Embryonic facial prominence (tissue), 1 donor: ENCODE measurements around the gene TMEM156.
"Not testable (repeated sequence)": the region's sequence is repeated elsewhere in the genome, so short reads cannot be mapped to it uniquely, and the experiment has no call there.

Experiments used
- DNase-seq: peaks from one replicate; pipeline ENCODE4 v3.0.0-alpha.2; 2016; ENCODE audit errors: extremely low spot score

TMEM156 gene

DNA sequence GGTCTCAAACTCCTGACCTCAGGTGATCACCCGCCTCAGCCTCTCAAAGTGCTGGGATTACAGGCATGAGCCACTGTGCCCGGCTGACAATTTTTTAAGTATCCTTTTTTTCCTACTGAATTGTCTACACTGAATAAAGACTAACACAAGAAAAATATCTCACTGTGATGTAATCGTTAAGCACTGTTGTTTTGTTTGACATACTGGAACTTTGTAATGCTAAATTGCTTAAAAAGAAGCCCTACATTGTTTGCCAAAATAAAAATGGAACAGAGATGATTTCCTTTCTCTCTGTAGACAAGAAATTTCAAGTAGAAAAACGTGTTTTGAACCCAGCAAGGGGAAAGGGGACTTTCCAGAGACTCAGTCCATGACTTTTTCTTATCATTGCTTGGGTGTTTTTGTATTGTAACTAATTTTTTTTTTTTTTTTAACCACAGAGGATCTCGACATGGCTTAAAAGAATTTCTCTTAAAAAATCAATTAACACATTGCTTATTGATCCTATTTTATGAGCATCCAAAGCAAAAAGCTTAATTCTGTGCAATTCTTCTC, 74.9 kb downstream of the TMEM156 start:
- no peak for DNase-seq

DNA sequence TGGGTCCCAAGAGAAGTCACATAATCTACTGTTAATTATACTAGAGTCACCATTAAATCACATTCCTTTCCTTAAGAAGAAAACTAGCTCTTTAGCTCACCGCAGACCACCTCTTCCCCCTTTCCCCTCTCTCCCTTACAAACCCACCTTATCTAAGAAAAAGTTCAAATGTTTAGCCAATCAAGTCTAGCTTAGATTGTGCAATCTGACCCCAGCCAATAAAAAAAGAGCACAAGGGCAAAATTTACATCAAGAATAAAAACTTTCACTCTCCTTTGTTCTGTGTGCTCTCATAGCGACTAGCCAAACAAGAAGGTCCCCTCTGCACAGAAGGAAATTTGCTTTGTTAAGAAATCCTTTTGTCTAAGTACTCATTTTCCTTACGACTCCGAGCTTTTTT, 76.3 kb downstream of the TMEM156 start:
- no peak for DNase-seq

- DNase-seq = no peak
These were observed 77.5 kb downstream of the TMEM156 start for GRCh38 chr4:38954727-38955126.

DNA sequence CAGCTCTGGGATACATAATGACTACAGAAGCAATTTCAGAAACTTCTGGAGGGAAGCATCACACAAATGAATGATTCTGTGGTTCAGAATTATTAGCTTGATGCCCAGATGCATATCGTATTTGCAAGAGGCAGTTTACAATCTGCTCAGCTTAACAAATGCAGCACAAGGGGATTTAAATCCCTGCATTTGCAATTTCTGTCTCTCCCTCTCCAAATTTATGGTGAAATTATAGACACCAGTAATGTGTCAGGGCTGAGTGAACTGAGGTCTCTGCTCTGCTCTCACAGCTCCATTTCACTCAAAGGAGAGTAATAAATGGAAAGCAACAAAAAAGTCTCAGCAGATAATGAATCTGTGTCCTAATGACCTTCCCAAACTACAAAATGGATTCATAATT, 80.2 kb downstream of the TMEM156 start:
- no peak for DNase-seq

DNA sequence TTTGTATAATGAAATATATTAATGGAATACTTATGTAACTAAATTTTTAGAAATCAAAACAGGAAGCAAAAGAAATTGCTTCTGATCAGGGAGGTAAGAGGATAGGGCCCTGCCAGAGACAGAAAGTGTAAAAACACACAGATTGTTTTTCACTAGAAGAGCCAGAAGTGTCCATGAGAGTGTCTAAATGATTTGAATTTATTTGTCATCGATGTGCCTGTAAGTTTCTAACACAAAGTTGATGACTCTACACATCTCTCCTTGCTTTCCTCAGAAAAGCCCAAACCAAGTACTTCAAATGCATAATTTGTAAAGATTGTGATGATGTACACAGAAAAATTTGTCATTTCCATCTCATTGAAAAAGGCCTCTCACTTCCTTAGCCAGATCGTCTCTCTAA, 80.6 kb downstream of the TMEM156 start:
- DNase-seq = no peak

- no peak for DNase-seq
These were observed 81.5 kb downstream of the TMEM156 start for GRCh38 chr4:38950734-38951133.

DNA sequence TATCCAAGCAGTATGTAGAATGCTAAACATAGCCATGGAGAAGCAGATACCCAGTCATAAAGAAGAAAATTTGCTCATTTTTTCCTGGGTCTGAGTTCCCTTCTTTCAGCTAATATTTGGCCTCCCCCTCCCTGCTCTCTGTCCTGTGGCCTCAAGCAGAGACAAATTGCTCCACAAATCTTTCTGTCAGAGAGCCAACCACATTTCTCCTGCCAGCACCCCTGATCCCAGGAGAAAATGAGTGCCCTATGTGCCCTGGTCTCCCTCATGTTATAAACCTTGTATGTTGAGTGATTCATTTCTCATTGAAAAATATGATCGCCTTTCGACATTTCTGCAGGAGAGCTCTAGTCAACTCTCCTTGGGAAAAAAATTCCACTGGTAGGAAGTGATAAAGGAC, 82.0 kb downstream of the TMEM156 start:
- DNase-seq = no peak

DNA sequence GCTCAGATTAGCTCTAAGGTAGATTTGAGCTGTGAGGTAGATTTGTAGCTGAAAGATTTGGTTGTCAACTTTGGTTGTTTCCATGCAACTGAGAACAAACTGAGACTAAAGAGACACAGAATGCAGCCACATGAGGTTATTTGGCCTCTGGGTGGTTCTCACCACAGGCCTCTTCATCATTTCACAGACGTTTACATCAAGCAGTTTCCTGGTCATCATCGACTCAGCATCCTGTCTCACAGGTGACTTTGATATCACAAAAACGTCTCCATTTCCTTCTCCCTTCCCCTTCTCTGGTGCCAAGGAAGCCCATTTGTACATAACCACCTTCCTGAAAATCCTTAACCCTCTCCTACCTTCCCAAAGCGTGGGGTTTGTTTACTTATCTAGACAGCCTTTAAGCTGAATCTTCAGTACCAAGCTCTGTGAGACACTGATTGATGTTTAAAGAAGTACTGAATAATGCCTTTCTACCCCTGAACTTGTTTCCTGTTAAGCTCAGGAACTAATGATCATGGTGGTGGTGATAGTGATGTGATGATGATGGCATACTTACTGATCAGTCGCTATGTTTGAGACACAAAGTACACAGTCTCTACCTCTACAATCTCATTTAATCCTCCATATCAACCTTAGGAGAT, 82.7 kb downstream of the TMEM156 start:
- DNase-seq = no peak

DNA sequence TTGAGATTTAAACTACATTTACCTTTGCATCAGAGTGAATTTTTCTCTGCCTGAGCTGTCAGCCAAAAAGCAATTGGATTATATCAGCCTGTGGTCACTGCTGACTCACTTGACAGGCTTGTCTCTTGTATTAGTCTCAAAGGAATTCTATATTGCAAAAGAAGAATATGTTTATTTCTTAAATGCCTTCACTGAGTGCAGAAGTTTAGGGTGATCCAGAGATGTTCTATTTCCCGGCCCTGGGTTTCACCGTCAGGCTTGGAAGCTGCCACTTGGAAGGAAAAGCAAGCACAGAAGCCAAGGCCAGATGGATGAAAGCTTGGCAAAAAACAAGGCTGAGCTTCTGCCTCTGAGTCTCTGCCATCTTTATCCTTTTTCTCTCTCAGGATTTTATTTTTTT, 83.7 kb downstream of the TMEM156 start:
- DNase-seq = no peak

DNA sequence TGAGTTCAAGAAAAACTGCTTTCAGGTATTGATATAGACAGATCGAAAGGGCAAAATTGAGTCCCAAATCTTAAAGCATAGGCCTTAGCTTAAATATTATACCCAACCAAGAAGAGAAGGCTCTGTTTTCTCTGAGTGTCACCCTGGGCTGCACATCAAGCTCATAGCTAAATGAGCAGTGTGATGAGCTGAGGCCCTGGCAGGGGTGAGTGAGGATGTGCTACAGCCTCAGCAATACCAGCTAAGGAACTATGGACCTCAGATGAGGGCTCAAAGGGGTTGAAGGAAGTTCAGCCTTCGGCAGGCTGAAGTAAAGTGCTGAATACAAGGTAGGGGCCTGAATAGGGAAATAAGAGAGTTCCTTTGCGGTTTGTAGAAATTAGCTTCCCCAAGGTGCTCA, 85.3 kb downstream of the TMEM156 start:
- DNase-seq = no peak

DNA sequence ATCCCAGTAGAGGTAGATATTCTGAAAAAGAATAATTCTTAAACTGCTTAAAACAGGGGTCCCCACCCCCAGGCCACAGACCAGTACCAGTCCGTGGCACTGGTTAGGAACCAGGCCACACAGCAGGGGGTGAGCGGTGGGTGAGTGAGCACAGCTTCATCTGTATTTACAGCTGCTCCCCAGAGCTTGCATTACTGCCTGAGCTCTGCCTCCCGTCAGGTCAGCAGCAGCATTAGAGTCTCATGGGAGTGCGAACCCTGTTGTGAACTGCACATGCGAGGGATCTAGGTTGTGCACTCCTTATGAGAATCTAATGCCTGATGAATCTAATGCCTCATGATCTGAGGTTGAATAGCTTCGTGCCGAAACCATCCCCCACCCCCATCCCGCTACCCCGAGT, 87.8 kb downstream of the TMEM156 start:
- no peak for DNase-seq

DNA sequence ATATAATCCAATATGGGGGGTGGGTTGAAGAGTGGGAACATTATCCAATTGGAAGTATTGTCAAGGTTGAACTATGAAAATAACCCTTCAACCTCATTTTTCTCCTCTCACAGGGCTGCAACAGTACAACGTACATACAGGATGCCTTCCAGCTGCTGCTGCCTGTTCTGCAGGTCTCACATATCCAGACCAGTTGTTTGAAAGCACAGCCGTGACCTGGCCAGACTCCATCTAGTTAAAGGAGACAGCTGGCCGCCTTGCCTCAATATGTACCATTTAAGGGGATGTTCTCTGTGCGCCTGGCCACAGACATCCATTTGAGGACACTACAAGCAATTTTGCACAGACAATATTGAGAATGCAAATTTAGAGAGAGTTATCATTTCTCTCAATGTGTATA, 88.9 kb downstream of the TMEM156 start:
- no peak for DNase-seq

DNA sequence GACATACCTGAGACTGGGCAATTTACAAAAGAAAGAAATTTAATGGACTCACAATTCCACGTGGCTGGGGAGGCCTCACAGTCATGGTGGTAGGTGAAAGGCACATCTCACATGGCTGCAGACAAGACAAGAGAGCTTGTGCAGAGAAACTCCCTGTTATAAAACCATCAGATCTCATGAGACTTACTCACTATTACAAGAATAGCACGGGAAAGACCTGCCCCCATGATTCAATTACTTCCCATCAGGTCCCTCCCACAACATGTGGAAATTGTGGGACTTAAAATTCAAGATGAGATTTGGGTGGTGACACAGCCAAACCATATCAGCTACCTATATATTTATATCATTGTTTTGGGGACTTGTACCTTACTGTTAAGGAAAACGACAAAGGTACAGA, 90.3 kb downstream of the TMEM156 start:
- DNase-seq = not testable (repeated sequence)

DNA sequence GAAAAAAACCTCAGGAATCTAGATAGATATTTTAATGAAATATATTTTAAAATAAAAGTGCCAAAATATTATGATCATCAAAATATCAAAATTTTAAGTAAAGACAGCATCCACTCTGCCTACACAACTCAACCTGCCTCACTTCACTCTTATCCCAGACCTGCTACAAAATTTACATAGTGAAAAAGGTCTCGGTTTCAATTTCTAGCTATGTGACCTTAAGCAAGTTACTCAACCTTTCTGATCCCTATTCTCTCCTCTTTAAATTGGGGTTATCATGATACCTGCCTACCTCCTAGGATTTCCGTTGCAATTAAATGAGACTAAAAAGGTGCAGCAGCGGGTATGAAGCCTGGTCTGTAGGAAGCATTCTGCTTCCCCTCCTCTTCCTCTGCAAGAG, 91.7 kb downstream of the TMEM156 start:
- DNase-seq = no peak

GRCh38 chr4:38939165-38939564, 93.0 kb downstream of the TMEM156 start:
- no peak for DNase-seq

- no peak for DNase-seq
These were observed 96.7 kb downstream of the TMEM156 start for GRCh38 chr4:38935391-38936073.

DNA sequence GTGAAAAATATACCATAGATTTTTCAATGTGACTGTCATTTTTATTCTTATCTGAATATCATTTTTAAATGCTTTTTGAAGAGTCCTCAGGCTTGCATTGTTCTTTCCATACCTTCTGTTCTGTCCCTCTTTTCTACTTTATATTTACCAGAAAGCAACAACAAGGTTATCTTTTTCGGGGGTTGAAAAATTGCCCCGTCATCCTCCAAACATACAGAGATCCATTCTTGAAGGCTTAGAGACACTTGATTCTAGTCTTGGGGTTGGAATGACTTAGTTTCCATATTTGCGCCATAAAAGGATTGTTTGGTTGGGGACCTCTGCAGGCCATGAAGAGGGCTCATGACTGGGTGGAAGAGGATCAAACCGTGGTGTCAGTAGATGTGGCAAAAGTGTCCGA, 101.1 kb downstream of the TMEM156 start:
- no peak for DNase-seq

DNA sequence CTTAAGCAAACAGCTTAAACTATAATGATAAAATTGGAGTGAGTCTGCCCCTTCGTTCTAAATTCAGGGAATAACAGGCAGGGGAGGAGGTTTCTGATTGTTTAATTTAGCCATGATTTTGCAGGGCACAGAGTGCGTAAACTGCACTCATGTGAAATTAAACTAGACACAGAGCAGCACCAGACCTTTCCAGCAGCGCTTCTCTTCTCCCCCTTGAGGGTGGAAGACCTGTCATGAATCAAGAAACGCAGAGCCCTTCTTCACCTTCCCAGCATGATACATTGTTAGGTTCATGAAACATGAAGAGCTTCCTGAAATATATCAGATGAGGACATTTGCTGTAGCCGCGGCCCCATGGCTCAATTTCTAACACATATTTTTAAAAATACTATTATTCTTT, 101.5 kb downstream of the TMEM156 start:
- no peak for DNase-seq

- no peak for DNase-seq
These were observed 102.0 kb downstream of the TMEM156 start for GRCh38 chr4:38930204-38930603.

- DNase-seq = no peak
These were observed 103.2 kb downstream of the TMEM156 start for GRCh38 chr4:38928974-38929373.

GRCh38 chr4:38928568-38928967, 103.6 kb downstream of the TMEM156 start:
- no peak for DNase-seq

DNA sequence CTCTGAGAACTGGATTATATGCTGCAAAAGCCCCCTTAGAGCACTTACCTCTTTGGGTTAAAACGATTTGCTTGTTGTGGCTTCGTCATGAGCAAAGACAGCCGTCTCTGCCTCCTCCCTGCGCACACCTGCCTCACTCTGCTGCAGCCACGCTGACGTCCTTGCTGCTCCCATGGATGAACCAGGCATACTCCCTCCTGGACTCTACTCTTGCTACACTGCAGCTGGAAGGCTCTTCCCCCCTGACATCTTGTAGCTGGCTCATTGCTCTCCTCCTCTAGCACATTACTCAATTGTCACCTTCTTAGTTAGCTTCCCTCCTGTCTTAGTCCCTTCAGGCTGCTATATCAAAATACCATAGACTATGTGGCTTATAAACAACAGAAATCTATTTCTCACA, 105.3 kb downstream of the TMEM156 start:
- DNase-seq = no peak
